ENCODE results near the gene VPS33B.
"Not testable (repeated sequence)": the region's sequence is repeated elsewhere in the genome, so short reads cannot be mapped to it uniquely, and the experiment has no call there.

The VPS33B gene

GRCh38 chr15:91022075-91022831, at the start of gene VPS33B:
Gene VPS33B, minus strand, starts transcription at chr15:91022594. Its CDS starts 345 bp downstream, at chr15:91022249.
- DNase-seq: peak; percentile 85

GRCh38 chr15:91072161-91072560, 49.8 kb upstream of the VPS33B start:
- DNase-seq: no peak

DNA sequence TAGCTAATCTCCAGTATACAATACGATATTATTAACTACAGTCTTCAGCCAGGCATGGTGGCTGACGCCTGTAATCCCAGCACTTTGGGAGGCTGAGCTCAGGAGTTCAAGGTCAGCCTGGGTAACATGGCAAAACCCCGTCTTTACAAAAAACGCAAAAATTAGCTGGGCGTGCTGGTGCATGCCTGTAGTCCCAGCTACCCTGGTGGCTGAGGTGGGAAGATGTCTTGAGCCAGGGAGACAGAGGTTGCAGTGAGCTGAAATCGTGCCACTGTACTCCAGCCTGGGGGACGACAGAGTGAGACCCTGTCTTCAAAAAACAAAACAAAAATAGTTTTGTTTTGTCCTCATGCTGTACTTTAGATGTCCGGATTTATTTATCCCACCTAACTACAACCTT, 48.5 kb upstream of the VPS33B start:
- no peak for DNase-seq

- DNase-seq: no peak
These were observed 46.6 kb upstream of the VPS33B start for GRCh38 chr15:91068966-91069365.

DNA sequence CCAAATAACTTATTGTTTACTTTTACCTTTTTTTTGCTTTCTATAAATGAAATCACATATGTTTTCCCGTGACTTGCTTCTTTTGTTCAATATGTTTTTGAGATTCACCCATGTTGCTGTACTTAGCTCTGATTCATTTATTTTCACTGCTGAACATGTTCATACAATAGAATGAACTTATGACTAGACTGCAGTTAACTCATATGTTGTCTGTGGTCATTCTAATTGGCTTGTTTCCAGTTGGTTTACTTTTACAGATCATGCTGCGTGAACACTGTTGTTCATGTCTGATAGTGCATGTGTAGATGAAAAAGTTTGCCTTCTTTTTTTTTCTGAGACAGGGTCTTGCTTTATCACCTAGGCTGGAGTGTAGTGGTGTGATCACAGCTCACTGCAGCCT, 46.0 kb upstream of the VPS33B start:
- no peak for DNase-seq

- no peak for DNase-seq
These were observed 44.6 kb upstream of the VPS33B start for GRCh38 chr15:91067036-91067435.

DNA sequence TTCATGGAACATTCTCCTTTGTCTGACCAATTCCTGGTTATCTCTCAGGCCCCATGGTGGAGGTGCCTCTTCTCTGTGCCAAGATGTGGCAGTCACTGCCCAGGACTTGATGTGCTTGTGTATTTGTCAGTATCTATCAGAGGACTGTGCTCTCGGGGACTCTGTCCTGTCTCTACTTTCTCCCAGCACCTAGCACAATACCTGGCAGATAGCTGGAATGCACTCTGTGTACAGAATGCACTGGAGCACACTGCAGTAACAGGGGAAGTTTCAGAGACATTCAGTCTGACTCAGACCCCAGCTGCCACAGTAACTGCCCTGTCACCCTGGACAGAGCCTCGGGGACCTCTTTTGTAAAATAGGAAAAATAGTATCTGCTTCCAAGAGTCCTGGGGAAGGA, 43.1 kb upstream of the VPS33B start:
- DNase-seq: no peak

DNA sequence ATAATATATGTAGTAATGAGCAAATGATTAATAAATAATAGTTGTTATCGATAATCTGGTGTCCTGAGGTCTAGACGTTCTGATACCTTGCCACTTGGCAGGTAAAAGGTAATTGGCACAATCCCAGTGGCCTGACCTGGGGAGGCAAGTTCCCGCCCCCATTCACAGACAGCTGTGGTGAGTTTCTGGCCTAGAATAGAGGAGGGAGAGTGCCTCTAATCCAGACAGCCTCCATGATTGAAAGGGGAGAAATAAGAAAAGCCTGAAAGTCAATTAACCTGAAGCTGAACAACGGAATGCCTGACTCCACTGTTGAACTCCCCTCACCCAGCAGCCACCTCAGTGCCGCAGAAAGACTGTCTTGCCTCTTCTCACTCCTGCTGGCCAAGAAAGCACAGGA, 39.6 kb upstream of the VPS33B start:
- DNase-seq: no peak

GRCh38 chr15:91061230-91061629, 38.8 kb upstream of the VPS33B start:
- no peak for DNase-seq

GRCh38 chr15:91055548-91056331, 33.3 kb upstream of the VPS33B start:
- peak; percentile 85 for DNase-seq

GRCh38 chr15:91054816-91055215, 32.4 kb upstream of the VPS33B start:
- no peak for DNase-seq

GRCh38 chr15:91051248-91051647, 28.9 kb upstream of the VPS33B start:
- no peak for DNase-seq

DNA sequence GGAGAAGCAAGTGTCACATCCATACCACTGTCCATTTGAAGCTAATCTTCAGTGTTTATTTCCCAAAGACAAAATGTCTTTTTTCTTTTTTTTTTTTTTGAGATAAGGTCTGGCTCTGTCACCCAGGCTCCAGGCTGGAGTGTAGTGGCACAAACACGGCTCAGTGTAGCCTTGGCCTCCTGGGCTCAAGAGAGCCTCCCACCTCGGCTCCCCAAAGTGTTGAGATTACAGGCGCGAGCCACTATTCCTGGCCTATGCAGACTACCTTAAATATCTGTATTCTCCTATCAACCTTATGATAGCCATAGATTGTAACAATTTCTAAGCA, 27.7 kb upstream of the VPS33B start:
- no peak for DNase-seq

DNA sequence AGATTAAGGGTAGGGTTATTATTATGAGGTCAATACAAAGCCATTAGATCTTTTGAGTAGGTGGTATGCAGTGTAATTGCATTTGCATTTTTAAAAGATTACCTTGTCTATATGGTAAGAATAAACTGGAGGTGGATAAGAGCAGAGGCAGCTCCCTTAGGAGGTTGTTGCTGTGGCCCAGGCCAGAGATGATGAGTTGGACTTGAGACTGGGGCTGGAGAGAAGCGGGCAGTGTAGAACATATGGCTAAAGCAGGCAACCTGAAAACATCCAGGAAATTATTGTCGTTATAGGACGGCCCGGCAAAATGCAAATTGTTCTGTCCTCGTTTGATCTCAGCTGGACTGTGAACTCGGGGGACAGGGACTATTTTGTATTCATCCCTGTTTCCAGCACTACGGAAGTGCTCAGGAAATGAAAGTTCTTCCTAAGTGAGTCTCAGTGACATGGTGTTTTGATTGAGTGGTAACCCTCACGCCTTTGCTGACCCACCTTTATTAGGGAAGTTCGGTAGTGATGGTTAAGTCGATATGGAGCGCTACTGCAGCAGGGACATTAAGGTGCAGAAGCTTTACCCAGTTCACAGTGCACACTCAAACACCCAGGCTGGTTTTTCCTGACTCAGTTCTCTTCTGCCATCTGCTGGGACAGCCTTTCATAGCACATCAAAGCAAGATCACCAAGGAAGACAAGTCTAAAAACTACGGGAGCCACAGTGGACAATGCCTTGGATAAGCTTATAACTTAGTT, 27.2 kb upstream of the VPS33B start:
- DNase-seq: peak; percentile 57

GRCh38 chr15:91047545-91048199, 25.3 kb upstream of the VPS33B start:
- no peak for DNase-seq

DNA sequence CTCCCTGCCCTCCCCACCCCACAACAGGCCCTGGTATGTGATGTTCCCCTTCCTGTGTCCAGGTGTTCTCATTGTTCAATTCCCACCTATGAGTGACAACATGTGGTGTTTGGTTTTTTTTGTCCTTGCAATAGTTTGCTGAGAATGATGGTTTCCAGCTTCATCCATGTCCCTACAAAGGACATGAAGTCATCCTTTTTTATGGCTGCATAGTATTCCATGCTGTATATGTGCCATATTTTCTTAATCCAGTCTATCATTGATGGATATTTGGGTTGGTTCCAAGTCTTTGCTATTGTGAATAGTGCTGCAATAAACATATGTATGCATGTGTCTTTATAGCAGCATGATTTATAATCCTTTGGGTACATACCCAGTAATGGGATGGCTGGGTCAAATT, 23.7 kb upstream of the VPS33B start:
- DNase-seq: not testable (repeated sequence)

DNA sequence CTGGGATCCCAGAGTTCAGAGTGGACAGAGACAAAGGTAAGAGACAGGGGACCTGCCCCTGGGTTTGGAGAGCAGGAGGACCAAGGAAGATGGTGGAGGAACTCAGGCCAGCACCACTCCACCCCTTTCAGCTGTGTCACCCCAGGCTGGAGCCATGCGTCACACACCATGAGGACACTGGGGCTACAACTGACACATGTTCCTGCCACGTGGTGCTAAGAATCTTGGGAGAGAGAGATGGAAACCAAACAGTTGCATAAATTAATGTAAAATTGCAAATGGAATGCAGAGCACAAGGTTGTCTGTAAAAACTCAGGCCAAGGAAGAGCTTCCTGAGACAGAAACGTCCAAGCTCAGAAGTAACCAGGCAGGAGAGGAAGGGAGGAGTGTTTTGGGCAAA, 22.7 kb upstream of the VPS33B start:
- DNase-seq: no peak

- DNase-seq: no peak
These were observed 20.9 kb upstream of the VPS33B start for GRCh38 chr15:91043202-91043874.

- no peak for DNase-seq
These were observed 18.5 kb upstream of the VPS33B start for GRCh38 chr15:91040856-91041255.

DNA sequence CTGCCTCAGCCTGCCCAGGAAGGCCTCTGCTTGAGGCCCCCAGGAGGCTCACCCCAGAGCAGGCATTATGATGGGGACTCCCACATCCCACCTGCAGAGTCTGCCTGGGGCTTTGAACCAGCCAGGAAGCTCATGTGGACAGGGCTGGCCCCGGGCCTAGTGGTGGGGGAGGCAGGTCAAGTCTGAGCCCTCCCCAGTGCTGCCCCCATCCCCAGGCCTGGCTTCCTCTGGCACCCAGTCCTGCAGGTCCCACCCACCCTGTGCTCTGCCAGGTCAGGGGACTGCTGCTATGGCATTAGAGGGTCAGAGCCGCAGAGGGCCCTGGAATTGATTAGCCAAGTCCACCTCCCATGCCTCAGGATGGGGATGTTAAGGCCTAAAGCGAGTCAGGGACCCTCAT, 17.6 kb upstream of the VPS33B start:
- DNase-seq: no peak

DNA sequence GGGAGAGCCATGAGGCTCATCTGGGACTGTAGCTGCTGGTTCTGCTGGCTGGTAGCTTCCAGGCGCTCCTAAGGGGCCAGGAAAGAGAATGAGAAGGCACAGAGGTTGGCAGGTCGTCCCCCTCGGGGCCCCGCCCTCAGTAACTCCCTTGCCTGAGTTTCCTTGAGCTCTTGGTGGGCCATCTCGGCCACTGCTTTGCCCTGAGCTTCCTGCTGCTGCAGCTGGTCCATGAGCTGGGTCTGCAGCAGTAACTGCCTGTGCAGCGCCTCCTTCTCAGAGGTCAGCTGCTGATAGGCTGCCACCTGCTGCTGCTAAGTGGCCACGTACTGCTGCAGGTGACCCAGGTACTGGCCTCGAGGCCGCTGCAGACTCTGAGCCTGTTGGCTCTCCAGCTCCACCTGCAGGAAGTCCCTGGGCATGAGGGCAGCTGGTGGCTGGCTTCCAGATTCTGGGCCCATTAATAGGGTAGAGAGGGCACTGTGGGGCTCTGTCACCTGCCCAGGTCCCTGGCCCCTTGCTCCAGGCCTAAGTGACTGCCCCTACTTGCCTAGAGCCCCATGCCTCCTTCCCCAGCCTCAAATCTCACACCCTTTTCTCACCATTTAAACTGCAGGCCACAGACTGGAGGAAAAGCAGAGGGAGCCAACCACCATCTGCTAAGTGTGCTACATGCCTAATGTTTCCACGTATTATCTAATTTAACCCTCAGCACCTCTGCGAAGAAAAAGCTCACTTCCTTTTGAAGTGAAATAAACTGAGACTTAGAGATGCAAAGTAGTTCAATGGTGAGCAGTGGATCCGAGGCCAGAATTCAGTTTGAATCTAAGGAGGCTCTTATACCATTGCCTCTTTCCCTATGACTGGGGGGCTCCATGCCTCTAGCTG, 10.8 kb upstream of the VPS33B start:
- no peak for DNase-seq

DNA sequence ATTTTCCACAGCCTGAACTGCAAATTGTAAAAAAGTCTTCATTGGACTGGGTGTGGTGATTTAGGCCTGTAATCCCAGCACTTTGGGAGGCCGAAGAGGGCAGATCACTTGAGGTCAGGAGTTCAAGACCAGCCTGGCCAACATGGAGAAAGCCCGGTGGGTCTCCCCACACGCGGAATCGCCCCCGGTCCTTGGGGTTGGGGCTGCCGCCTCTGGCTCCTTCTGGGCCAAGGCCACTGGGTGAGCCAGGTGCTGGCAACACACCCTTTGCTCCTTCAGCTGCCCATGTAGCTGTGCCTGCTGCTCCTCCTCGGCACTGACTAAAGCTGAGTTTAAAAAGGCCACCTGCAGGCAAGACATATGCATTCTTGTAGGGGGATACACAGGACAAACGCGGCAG, 9.4 kb upstream of the VPS33B start:
- no peak for DNase-seq
